A673 (cell line): ENCODE results near the gene SNX33. TPM values are rescaled to one million over a fixed set of nuclear protein-coding genes. Genes with fewer than 3 reads are reported as not detected.
"Not testable (repeated sequence)": the region's sequence is repeated elsewhere in the genome, so short reads cannot be mapped to it uniquely, and the experiment has no call there.

Experiments used
- BruUV-seq: library from RNA; stranded (reverse); fragments of 400-500 nt; replicated peaks from 2 replicates; lab custom pipeline; 2021; lab: Mats Ljungman, UMichigan
- CTCF ChIA-PET: fragments of 300-600 bp; sonication (Branson Sonifier 250); formaldehyde crosslinking; loops from one replicate; lab custom pipeline; 2022; ENCODE audit warnings: antibody characterized with exemption; lab: Charles Lee
- POLR2A ChIA-PET: fragments of 300-600 bp; sonication (Branson Sonifier 250); formaldehyde crosslinking; loops from one replicate; lab custom pipeline; 2022; ENCODE audit warnings: antibody characterized with exemption; ENCODE audit not compliant: low non-redundant PET; lab: Charles Lee
- DNase-seq: peaks from one replicate; pipeline ENCODE4 v3.0.0-alpha.2; 2015; ENCODE audit warnings: low spot score
- H3K27ac ChIP-seq: fragments of 200-600 bp; sonication (generic); 2 replicates; pipeline ENCODE4 v1.5.1; 2016; ENCODE audit warnings: mixed run types, low read depth, mild to moderate bottlenecking, mixed read lengths, antibody characterized with exemption, low read length; ENCODE audit not compliant: poor library complexity, severe bottlenecking
- H3K27me3 ChIP-seq: fragments of 200-600 bp; sonication (generic); replicated peaks from 2 replicates; pipeline ENCODE4 v1.6.1; 2017; ENCODE audit warnings: mixed run types, low read depth, mild to moderate bottlenecking, mixed read lengths, antibody characterized with exemption, low read length; ENCODE audit not compliant: insufficient read depth, poor library complexity
- H3K36me3 ChIP-seq: fragments of 200-600 bp; sonication (generic); 2 replicates; pipeline ENCODE4 v1.6.1; 2016; ENCODE audit warnings: mixed run types, mild to moderate bottlenecking, mixed read lengths, antibody characterized with exemption, low read length; ENCODE audit not compliant: insufficient read depth, poor library complexity, severe bottlenecking
- H3K4me1 ChIP-seq: fragments of 200-600 bp; sonication (generic); 2 replicates; pipeline ENCODE4 v1.6.1; 2017; ENCODE audit warnings: mixed run types, mild to moderate bottlenecking, mixed read lengths, antibody characterized with exemption, low read length; ENCODE audit not compliant: insufficient read depth, poor library complexity, severe bottlenecking
- H3K4me3 ChIP-seq: fragments of 200-600 bp; sonication (generic); 2 replicates; pipeline ENCODE4 v1.5.1; 2016; ENCODE audit warnings: low read depth, mixed run types, mild to moderate bottlenecking, mixed read lengths, low read length; ENCODE audit not compliant: poor library complexity, severe bottlenecking
- H3K9me3 ChIP-seq: fragments of 200-600 bp; sonication (generic); 2 replicates; pipeline ENCODE4 v1.6.1; 2016; ENCODE audit warnings: mixed run types, low read depth, mild to moderate bottlenecking, mixed read lengths, antibody characterized with exemption, low read length; ENCODE audit not compliant: poor library complexity, severe bottlenecking
- EZH2 ChIP-seq: fragments of 200-600 bp; sonication (generic); IDR thresholded peaks from 2 replicates; pipeline ENCODE4 v1.6.1; 2017; ENCODE audit warnings: borderline replicate concordance, low read depth, mild to moderate bottlenecking, mixed read lengths, antibody characterized with exemption, low read length; ENCODE audit not compliant: poor library complexity, severe bottlenecking
- intact Hi-C: fragments of 100-400 bp; cut with micrococcal nuclease; formaldehyde crosslinking; loops from one replicate; pipeline ENCODE4 v1.10.0; 2022; ENCODE audit not compliant: unreplicated experiment
- total RNA-seq: library from RNA; stranded (reverse); gene quantifications from 2 replicates; pipeline ENCODE4 v1.2.3, GENCODE V29; 2021
- TF ChIP-seq, protein P1 (sequence below): fragments of 300-800, 200-600 bp; sonication (generic); conservative IDR thresholded peaks from 2 replicates; pipeline ENCODE4 v1.5.1; 2017; ENCODE audit warnings: low read depth, mild to moderate bottlenecking, antibody characterized with exemption, low read length, moderate library complexity, mixed read lengths

SNX33 gene
- total RNA-seq, 1 experiment from 2014 or later: 3.4 TPM

- intact Hi-C loops: loop anchor here (5.0 to 10.0 kb wide), 2 partner anchors 121 to 173 kb away; partner anchors contain the start of gene SIN3A
- CTCF ChIA-PET: interaction anchor here (1.3 kb wide), 1 partner anchor 258 kb away, joined by 4 read pairs; no protein-coding TSS in a partner anchor
Measured at GRCh38 chr15:75625542-75626347, 22.0 kb upstream of the SNX33 start, which contains the start of gene SNUPN. TSS of gene SNUPN (minus strand) at chr15:75625725. CDS start at chr15:75621051, 4,674 bp downstream.

DNA sequence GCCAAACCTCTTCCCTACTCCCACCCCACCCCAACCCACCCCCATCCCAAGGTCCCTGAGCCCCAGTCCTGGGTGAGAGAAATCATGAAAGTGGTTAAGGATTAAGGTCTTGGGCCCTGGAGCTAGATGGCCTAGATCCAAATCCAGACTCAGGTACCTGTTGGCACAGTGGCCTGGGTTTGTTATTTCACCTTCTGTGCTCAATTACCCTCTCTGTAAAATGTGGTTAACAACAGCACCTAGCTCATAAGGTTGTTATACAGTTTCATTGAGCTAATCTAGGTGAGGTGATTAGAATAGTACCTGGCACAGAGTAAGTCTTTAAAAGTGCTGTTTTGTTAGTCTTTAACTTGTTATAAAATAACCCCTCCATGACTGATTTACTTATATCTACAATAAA, 15.8 kb upstream of the SNX33 start:
- no peaks in the 10 kb centered on the region for H3K36me3 ChIP-seq
- no TSS peak for BruUV-seq
- DNase-seq: no peak
- no peaks in the 10 kb centered on the region for H3K9me3 ChIP-seq
- no peaks in the 10 kb centered on the region for H3K4me1 ChIP-seq
- ChIA-PET CTCF (no interaction called here), POLR2A (interaction anchor here (0.7 kb wide), 1 partner anchor 244 kb away, joined by 7 read pairs; no protein-coding TSS in a partner anchor)
- H3K27me3 ChIP-seq: no peaks in the 10 kb centered on the region
- intact Hi-C loops: no loop called here
- H3K4me3 ChIP-seq: no peak overlapping the region
- H3K27ac ChIP-seq: no peak overlapping the region
- no peak for TF ChIP-seq EZH2
- TF ChIP-seq, protein P1, sequence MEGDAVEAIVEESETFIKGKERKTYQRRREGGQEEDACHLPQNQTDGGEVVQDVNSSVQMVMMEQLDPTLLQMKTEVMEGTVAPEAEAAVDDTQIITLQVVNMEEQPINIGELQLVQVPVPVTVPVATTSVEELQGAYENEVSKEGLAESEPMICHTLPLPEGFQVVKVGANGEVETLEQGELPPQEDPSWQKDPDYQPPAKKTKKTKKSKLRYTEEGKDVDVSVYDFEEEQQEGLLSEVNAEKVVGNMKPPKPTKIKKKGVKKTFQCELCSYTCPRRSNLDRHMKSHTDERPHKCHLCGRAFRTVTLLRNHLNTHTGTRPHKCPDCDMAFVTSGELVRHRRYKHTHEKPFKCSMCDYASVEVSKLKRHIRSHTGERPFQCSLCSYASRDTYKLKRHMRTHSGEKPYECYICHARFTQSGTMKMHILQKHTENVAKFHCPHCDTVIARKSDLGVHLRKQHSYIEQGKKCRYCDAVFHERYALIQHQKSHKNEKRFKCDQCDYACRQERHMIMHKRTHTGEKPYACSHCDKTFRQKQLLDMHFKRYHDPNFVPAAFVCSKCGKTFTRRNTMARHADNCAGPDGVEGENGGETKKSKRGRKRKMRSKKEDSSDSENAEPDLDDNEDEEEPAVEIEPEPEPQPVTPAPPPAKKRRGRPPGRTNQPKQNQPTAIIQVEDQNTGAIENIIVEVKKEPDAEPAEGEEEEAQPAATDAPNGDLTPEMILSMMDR: no peak

More at GRCh38 chr15:75625542-75626347, 22.0 kb upstream of the SNX33 start, which contains the start of gene SNUPN:
- TF ChIP-seq, protein P1: no peak
- TF ChIP-seq EZH2: no peak
- Histone ChIP-seq H3K4me3 (peak within 1 kb of the TSS; percentile 98), H3K9me3 (no peaks in the 10 kb centered on the region), H3K27me3 (no peaks in the 10 kb centered on the region), H3K4me1 (peaks cover 16% of the 10 kb centered on the region), H3K27ac (peak within 1 kb of the TSS; percentile 99), H3K36me3 (no peaks in the 10 kb centered on the region)
- POLR2A ChIA-PET: interaction anchor here (0.6 to 0.7 kb wide), 2 partner anchors 10 to 708 kb away, joined by 4 to 6 read pairs; no protein-coding TSS in a partner anchor
- BruUV-seq: TSS peak; percentile 85
- peak; percentile 98 for DNase-seq

- DNase-seq, H3K9me3 ChIP-seq, H3K4me3 ChIP-seq, intact Hi-C loops, BruUV-seq, H3K36me3 ChIP-seq, POLR2A ChIA-PET, H3K27me3 ChIP-seq, H3K27ac ChIP-seq: not testable (repeated sequence)
- H3K4me1 ChIP-seq: peaks cover 15% of the 10 kb centered on the region
- CTCF ChIA-PET: interaction anchor here (0.7 kb wide), 1 partner anchor 404 kb away, joined by 9 read pairs; no protein-coding TSS in a partner anchor
Measured at GRCh38 chr15:75633922-75634321, 13.8 kb upstream of the SNX33 start.
